Measurements from ENCODE around the gene PITPNM3. TPM values are rescaled to one million over a fixed set of nuclear protein-coding genes. Genes with fewer than 3 reads are reported as not detected.

Gene PITPNM3
- total RNA-seq, 1 donor from 2014 or later: 2.8 TPM

DNA sequence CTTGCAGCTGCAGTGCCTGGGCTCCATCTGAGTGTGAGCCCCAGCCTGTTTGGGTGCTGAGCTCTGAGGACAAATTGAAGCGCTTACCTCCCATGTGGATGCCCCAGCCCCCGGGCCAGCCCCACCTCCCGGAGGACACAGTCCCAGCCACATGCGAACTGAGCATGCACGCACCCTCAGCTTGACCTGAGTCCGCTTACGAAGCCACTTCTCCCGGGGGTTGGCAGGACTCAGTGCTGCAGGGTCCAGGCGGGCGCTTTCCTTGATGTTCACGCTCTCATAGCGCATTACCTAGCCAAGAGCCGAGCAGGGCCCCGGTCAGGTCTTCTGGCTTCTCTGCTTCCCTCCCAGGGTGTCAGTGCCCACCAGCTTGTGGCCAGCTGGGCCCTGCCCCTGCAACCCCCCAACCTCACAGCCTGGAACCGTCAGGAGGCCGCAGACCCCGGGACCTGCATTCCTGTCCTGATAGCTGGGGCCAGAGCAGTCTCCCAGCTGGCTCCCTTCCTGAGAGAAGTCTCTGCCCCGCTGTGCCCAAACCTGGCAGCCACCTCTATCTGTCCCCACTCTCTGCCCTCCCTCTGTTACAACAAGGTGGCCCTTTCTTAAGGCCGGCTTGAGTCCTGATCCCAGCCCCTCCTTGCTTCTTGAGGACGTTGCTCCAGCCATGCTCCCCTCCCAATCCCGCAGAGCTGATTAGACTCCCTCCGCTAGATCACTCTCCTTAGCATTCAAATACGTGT is 88.1 kb downstream of the PITPNM3 start:
- TF ChIP-seq CTCF (IDR thresholded peaks at IDR 0.05; ENCODE audit: unreplicated experiment): no peak
- H3K27me3 Mint-ChIP-seq: no peaks in the 10 kb centered on the region
- no peak overlapping the region for H3K4me3 Mint-ChIP-seq (ENCODE audit: low read depth)
- H3K36me3 Mint-ChIP-seq (ENCODE audit: insufficient read depth): peaks cover 6% of the 10 kb centered on the region
- H3K27ac Mint-ChIP-seq: no peak overlapping the region
- no peak for DNase-seq (ENCODE audit: low spot score, unreplicated experiment)
- peaks cover 3% of the 10 kb centered on the region for H3K9me3 Mint-ChIP-seq (ENCODE audit: low read depth)
- peaks cover 2% of the 10 kb centered on the region for H3K4me1 Mint-ChIP-seq (ENCODE audit: low read depth)

GRCh38 chr17:6467567-6467966 is 88.8 kb downstream of the PITPNM3 start:
- no peak for DNase-seq (ENCODE audit: low spot score, unreplicated experiment)
- no peaks in the 10 kb centered on the region for H3K27me3 Mint-ChIP-seq
- no peak overlapping the region for H3K27ac Mint-ChIP-seq
- no peaks in the 10 kb centered on the region for H3K4me1 Mint-ChIP-seq (ENCODE audit: low read depth)
- peaks cover 3% of the 10 kb centered on the region for H3K9me3 Mint-ChIP-seq (ENCODE audit: low read depth)
- no peak overlapping the region for H3K4me3 Mint-ChIP-seq (ENCODE audit: low read depth)
- peaks cover 6% of the 10 kb centered on the region for H3K36me3 Mint-ChIP-seq (ENCODE audit: insufficient read depth)
- TF ChIP-seq CTCF (IDR thresholded peaks at IDR 0.05; ENCODE audit: unreplicated experiment): no peak

GRCh38 chr17:6465206-6466003 is 91.0 kb downstream of the PITPNM3 start:
- no peak overlapping the region for H3K27ac Mint-ChIP-seq
- H3K4me1 Mint-ChIP-seq (ENCODE audit: low read depth): no peaks in the 10 kb centered on the region
- no peaks in the 10 kb centered on the region for H3K27me3 Mint-ChIP-seq
- no peak overlapping the region for H3K4me3 Mint-ChIP-seq (ENCODE audit: low read depth)
- no peak for TF ChIP-seq CTCF (IDR thresholded peaks at IDR 0.05; ENCODE audit: unreplicated experiment)
- DNase-seq (ENCODE audit: low spot score, unreplicated experiment): no peak
- H3K36me3 Mint-ChIP-seq (ENCODE audit: insufficient read depth): peaks cover 6% of the 10 kb centered on the region
- peaks cover 3% of the 10 kb centered on the region for H3K9me3 Mint-ChIP-seq (ENCODE audit: low read depth)

DNA sequence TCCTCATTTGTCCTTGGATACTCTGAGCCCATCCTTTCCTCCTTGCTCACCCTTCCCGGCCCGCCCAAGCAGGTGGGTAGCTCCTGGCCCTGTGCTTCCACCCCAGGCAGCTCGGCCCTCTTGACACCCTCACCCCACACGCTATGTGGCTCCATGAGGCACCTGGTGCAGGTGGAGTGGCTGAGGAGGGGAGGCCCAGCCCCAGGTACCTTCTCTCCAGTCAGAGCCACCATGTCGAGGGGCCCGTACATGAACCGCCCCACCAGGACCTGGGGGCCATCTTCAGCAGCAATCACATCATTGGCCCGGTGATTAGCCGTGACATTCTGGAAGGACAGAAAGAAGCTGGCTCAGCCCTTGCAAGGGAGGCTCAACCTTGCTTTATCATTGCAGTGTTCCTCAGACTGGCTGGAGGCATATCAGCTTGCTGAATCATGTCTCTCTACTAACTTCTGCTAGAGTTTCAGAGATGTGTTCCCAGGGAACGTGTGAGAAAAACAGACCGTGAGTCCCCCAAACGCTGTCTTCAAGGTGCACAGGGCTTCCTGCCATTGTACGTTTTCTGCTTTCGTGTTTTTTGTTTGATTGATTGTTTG is 91.8 kb downstream of the PITPNM3 start:
- no peak for TF ChIP-seq CTCF (IDR thresholded peaks at IDR 0.05; ENCODE audit: unreplicated experiment)
- DNase-seq (ENCODE audit: low spot score, unreplicated experiment): no peak
- H3K27me3 Mint-ChIP-seq: no peaks in the 10 kb centered on the region
- H3K4me3 Mint-ChIP-seq (ENCODE audit: low read depth): no peak overlapping the region
- peaks cover 8% of the 10 kb centered on the region for H3K36me3 Mint-ChIP-seq (ENCODE audit: insufficient read depth)
- H3K9me3 Mint-ChIP-seq (ENCODE audit: low read depth): peaks cover 3% of the 10 kb centered on the region
- H3K27ac Mint-ChIP-seq: no peak overlapping the region
- no peaks in the 10 kb centered on the region for H3K4me1 Mint-ChIP-seq (ENCODE audit: low read depth)
